Fibroblast of peridontal ligament (primary cell): ENCODE results near the gene ZNF805.

Experiments used
- DNase-seq: peaks from one replicate; pipeline ENCODE4 v3.0.0-alpha.2; 2010; ENCODE audit errors: extremely low read depth

Gene ZNF805

DNA sequence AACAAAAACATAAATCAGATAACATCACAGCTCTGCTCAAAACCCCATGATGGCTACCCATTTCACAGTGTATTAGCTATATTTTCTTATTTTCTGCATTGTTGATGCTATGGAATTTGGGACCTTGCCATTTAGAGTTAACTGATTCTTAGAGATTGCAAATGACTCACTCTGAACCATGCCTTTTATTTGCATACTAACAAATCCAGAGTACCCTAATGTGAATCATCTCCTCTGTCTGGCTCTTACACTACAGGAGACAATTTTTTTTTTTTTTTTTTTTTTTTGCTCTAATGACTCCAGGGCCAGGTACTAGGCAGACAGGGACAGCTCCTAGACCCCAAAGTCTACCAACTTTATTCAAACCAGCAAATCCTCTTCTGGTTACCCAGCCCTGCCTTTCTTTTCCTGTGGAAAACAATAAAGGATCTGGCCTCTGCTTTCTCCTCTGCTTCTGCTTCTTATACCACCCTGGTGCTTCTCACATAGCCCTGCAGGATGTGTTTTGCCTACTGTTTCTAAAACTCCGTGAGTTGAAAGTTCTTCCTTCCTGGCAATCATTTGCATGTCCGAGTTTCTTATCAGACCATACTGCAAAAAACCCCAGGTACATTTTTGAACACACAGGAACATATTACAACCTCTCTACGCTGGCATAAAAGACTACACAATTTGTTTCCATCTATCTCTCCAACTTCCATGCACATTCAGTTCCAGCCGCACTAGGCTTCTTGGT is 29.3 kb downstream of the ZNF805 start:
- DNase-seq, result peak; percentile 78

DNA sequence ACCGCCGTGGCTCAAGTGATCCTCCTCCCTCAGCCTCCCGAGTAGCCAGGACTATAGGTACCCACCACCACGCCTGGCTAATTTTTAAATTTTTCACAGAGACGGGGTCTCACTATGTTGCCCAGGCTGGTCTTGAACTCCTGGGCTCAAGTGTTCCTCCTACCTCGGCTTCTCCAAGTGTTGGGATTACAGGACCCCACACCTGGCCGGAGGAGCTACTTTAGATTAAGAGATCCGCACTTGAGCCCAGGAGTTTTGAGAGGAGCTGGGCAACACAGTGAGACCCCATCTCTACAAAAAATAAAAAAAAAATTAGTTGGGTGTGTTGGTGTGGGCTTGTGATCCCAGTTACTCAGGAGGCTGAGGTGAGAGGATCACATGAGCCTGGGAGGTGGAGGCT is 30.8 kb downstream of the ZNF805 start:
- no peak for DNase-seq

DNA sequence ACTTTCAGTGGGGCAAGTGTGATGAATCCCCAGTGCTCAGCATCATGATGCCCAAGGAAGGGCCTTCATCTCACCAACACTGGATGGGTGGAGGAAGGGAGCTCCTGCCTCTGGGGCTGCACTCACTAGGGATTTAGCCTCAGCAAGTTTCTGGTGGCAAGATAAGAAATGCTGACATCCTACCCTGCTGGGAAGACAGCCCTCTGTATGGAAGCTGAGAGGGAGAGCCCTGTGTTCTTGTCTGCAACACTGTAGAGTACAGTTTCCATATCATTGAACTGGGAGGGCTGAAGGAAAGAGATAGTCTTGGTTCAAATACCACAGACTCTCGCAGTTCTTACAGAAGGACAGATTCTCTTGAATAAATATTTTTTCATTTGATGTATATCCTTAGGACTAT is 32.6 kb downstream of the ZNF805 start:
- no peak for DNase-seq

DNA sequence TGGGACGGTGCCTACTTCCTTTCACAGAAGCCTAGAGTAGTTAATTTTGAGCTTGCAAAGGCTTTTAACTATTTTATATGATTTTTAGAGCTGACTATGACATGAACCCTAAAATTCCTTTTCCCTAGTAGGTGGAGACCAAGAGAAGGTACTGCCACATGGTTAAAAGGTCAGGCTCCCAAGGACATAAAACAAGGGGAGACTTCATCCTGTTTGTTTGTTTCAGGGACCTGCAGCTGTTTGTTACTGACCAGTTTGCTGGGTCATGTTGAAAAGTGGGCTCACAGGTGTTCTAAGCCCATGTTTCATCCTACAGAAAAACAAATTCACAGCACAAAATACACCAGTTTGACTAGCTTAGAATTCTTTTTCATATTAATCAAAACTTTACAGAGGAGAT is 36.0 kb downstream of the ZNF805 start:
- DNase-seq, result no peak

DNA sequence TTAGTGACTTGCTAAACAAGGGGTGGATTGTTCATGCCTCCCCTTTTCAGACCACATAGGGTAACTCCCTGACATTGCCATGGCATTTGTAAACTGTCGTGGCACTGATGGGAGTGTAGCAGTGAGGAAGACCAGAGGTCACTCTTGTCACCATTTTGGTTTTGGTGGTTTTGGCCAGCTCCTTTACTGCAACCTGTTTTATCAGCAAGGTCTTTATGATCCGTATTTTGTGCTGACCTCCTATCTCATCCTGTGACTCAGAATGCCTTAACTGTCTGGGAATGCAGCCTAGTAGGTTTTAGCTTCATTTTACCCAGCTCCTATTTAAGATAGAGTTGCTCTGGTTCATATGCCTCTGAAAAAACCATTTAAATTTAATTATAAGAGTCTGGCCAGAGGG is 38.0 kb downstream of the ZNF805 start:
- DNase-seq, result peak; percentile 13

- peak; percentile 98 for DNase-seq
Observed at GRCh38 chr19:57279418-57280164, 39.2 kb downstream of the ZNF805 start.

GRCh38 chr19:57280165-57280961 is 39.9 kb downstream of the ZNF805 start, which contains the start of gene ZNF460:
TSS of gene ZNF460 (plus strand) at chr19:57280485. CDS start at chr19:57280807, 322 bp downstream.
- DNase-seq, result peak; percentile 97

GRCh38 chr19:57280962-57281400 is 40.5 kb downstream of the ZNF805 start:
- DNase-seq, result peak; percentile 10

DNA sequence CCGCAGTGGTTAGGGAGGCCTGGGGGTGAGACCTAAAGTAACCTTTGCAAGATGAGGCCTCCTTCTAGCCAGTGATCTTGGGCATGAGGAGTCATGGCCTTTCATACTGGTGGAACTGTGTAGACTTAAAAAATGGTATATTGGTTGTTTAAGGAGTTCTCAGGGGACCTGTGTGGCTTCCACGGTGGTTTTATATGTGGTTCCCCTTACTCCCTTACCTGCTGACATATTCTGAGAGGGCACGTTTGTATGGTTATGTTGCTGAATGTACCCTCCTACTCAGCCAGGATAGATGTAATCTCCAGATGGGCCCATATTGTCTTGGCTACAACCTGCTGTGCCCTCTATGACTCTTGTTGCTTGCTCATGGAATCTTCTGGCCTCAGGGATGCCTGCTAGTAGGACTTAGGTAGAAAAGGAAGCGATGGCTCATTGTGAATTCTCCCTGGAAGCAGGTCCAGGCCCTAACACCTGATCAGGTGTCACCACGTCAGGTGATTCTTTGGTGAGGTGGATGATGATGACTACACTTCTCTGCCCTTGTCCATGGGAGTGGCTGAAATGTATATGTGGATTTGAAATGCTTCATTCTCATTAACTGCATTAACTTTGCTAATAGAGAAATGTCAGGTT is 41.7 kb downstream of the ZNF805 start:
- no peak for DNase-seq

- DNase-seq, result no peak
Observed at GRCh38 chr19:57288373-57288772, 47.9 kb downstream of the ZNF805 start.

- no peak for DNase-seq
Observed at GRCh38 chr19:57290970-57291369, 50.5 kb downstream of the ZNF805 start.

DNA sequence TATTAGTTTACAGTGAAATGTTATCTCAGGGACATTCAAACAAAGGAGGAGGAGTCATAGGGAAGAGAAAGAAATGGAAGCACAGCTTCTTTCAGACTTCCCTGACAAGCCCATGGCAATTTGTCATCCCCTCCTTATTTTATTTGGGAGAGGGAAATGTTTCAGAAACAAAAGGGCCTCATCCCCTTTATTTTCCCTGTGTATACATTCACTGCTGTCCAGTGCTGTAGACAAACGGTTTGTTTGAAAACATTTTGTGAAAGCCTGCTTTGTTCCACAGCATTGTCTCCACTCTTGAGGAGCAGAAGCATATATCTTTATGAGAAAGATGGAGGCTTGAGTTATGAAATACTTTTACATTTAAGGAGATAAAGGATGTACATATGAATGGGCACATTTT is 52.1 kb downstream of the ZNF805 start:
- DNase-seq, result no peak

DNA sequence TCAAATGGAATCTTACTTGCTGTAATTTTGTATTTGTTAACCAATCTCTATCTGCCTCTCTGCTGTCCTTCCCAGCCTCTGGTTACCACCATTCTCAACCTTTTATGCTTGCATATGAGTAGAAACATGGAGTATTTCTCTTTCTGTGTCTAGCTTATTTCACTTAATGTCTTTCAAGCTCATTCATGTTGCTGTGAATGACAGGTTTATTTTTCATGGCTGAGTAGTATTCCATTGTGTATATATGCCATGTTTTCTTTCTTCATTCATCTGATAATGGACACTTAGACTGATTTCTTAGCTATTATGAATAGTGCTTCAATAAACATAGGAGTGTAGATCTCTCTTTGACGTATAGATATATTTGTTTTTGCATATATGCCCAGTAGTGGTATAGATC is 53.3 kb downstream of the ZNF805 start:
- no peak for DNase-seq

- peak; percentile 98 for DNase-seq
Observed at GRCh38 chr19:57302020-57302465, 61.6 kb downstream of the ZNF805 start.

DNA sequence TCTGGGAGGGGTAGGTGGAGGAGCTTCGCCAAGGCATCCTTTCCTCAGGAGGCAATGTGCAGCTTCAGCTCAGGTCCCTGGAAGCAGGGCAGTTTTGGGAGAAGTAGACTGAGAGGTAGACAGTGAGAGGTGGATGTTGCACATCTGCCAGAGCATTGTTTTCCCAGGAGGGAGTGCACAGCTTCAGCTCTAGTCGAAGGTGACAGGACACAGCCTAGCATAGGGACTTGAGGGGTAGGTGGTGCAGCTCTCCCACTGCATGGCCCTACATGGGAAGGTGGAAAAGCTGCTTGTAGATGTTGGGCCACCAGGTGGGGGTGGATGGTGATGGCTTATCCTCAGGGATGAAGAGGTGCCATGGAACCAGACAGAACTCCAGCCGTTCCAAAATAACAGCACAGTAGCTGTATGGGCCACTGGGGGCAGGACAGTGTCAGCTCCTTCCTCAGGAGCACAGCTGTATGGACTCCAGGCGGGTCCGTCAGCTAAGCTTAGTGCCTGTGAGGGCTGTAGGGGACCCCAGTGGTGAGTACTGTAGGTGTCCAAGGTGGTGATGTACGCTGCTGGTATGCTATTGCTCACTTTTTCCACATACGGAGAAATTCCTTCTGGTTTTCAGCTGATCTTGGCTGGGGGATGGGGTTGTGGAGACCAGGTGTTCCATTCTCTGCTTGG is 62.4 kb downstream of the ZNF805 start:
- no peak for DNase-seq
